PFSK-1 (cell line): ENCODE measurements around the gene COLEC12.

Source experiments
- POLR2AphosphoS5 ChIP-seq: IDR thresholded peaks from 2 replicates; pipeline ENCODE4 v1.6.1; 2012; ENCODE audit warnings: low read depth, mild to moderate bottlenecking, control low read depth, low read length, moderate library complexity
- REST ChIP-seq, 2 experiments: IDR thresholded peaks; 2 replicates each; pipeline versions ENCODE4 v1.6.1 to v1.8.0; 2011 to 2012; ENCODE audit warnings: low read depth in 2 of 2, low read length in 2 of 2, control low read depth in 1 of 2, inconsistent platforms in 1 of 2, mild to moderate bottlenecking in 1 of 2, moderate library complexity in 1 of 2; ENCODE audit not compliant: insufficient read depth in 1 of 2
- TAF1 ChIP-seq: IDR thresholded peaks from 2 replicates; pipeline ENCODE4 v1.6.1; 2012; ENCODE audit warnings: low read length, control low read depth, borderline replicate concordance; ENCODE audit not compliant: insufficient read depth

GRCh38 chr18:456361-457139 is 44.0 kb downstream of the COLEC12 start:
- TF ChIP-seq POLR2AphosphoS5, result no peak
- TF ChIP-seq REST (IDR thresholded peaks at IDR 0.05; ENCODE audit: insufficient read depth in 1 of 2, low read depth in 2 of 2, low read length in 2 of 2), result no peak
- no peak for TF ChIP-seq TAF1
